OCI-LY3 (cell line): ENCODE measurements around the gene CTTN.

Source experiments
- CTCF ChIP-seq: fragments of 200-600, 300-600 bp; sonication (generic); IDR thresholded peaks from 2 replicates; pipeline ENCODE4 v1.5.1; 2014; ENCODE audit warnings: antibody characterized with exemption, low read length, low read depth
- EZH2phosphoT487 ChIP-seq: fragments of 200-600 bp; shearing (Covaris generic); IDR thresholded peaks from 2 replicates; pipeline ENCODE4 v1.6.1; 2018; ENCODE audit warnings: antibody characterized with exemption, mixed run types, low read depth

DNA sequence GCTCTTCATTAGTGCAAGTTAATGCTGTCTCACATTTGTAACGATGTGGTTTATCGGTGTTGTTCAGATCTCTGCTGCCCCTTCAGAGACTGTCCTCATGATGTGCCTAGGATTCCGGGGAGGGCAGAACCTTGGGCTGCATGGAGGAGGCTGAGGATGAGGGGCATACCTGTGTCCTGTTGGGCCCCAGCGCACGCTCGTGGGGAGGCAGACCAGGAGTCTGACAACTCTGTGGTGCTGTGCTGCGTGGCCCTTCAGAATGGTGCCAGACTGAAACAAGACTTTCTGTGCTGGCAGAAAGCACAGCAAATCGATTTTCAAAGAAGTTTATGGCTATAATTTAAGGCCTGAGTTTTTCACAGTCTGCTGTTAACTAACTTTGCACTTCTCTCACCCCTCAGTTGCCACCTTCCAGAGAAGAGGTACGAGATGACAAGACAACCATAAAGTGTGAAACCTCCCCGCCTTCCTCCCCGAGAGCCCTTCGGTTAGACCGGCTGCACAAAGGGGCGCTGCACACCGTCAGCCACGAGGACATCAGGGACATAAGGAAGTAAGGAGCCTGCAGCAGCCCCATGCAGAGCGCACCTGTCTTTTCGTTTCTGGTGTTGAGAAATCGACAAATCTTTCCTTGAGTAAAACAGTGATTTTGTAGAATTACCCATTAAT is 44.3 kb upstream of the CTTN start:
- TF ChIP-seq CTCF (no peak), EZH2phosphoT487 (no peak)
